NK-92 (cell line): ENCODE results near the gene AFG3L2.

Source experiments
- DNase-seq: peaks from one replicate; lab custom pipeline; 2025; ENCODE audit not compliant: unreplicated experiment; lab: John Stamatoyannopoulos, UW

Gene AFG3L2

DNA sequence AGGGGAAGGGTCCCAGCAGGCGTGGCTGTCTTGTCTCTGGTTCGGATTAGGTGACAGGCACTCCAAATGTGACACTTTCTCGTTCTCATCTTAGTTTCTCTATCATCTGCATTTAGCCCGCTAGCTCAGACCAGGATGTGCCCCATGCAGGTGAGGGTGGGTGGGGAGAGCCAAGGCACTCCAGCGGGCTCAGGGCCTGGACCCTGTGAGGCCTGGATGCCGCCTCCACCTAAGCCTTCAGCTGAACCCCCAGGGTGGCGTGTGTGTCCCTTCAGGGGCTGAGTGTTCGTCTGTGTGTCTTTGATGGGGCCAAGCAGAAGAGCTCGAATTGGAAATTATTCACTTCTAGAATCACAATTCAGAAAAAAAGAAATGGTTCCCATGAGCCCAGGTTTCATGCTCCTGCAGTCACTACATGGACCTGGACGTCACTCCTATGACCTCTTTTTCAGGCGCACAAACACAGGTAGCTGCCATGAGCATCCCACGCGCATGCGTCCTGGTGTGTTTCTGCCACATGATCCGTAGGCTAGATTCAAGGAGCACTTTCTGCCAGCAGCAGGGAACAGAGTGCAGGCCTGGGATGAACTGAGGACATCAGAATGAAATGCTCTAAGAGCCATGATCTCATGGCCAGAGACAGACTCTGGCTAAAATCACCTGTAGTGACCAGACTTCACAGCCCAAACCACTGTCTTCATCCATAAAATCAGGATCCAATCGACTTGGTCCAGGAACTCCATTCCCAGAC is 97.1 kb downstream of the AFG3L2 start:
- no peak for DNase-seq
